Smooth muscle cell (in vitro differentiated cells): ENCODE measurements around the gene FBXO8. TPM values are rescaled to one million over a fixed set of nuclear protein-coding genes. Genes with fewer than 3 reads are reported as not detected.
A peak's percentile ranks its signal among the peaks of the same experiment; 100 is the strongest.

Experiments used
- DNase-seq: peaks from one replicate; lab custom pipeline; 2025; ENCODE audit not compliant: unreplicated experiment; lab: John Stamatoyannopoulos, UW
- H2AFZ ChIP-seq: fragments of 200-600 bp; sonication (generic); 2 replicates; pipeline ENCODE4 v1.6.0; 2016; ENCODE audit warnings: antibody characterized with exemption, low read depth, mild to moderate bottlenecking
- H3F3A ChIP-seq: fragments of 200-600 bp; sonication (generic); 2 replicates; pipeline ENCODE4 v1.6.0; 2017; ENCODE audit warnings: antibody characterized with exemption, low read depth
- H3K27ac ChIP-seq: fragments of 200-600 bp; sonication (generic); 2 replicates; pipeline ENCODE4 v1.5.1; 2016; ENCODE audit warnings: low read depth, mild to moderate bottlenecking
- H3K27me3 ChIP-seq: fragments of 200-600 bp; sonication (generic); 2 replicates; pipeline ENCODE4 v1.6.1; 2016; ENCODE audit warnings: low read depth, mild to moderate bottlenecking
- H3K36me3 ChIP-seq: fragments of 200-600 bp; sonication (generic); 2 replicates; pipeline ENCODE4 v1.5.1; 2016; ENCODE audit warnings: low read depth
- H3K4me1 ChIP-seq: fragments of 200-600 bp; sonication (generic); 2 replicates; pipeline ENCODE4 v1.5.1; 2016; ENCODE audit warnings: low read depth
- H3K4me2 ChIP-seq: fragments of 200-600 bp; sonication (generic); 2 replicates; pipeline ENCODE4 v1.6.0; 2016; ENCODE audit warnings: mild to moderate bottlenecking
- H3K4me3 ChIP-seq: fragments of 200-600 bp; sonication (generic); 2 replicates; pipeline ENCODE4 v1.5.1; 2016; ENCODE audit warnings: mild to moderate bottlenecking
- H3K79me2 ChIP-seq: fragments of 200-600 bp; sonication (generic); 2 replicates; pipeline ENCODE4 v1.6.0; 2016; ENCODE audit warnings: low read depth, mild to moderate bottlenecking
- H3K9ac ChIP-seq: fragments of 200-600 bp; sonication (generic); 2 replicates; pipeline ENCODE4 v1.6.0; 2016; ENCODE audit warnings: low read depth
- H3K9me3 ChIP-seq: fragments of 200-600 bp; sonication (generic); replicated peaks from 2 replicates; pipeline ENCODE4 v1.5.1; 2016; ENCODE audit warnings: low read depth
- H4K20me1 ChIP-seq: fragments of 200-600 bp; sonication (generic); 2 replicates; pipeline ENCODE4 v1.6.0; 2016; ENCODE audit warnings: low read depth
- WGBS: methylation state at CpG from one replicate; pipeline ENCODE4 v1.1.7; 2016; ENCODE audit warnings: low lambda C conversion rate; 5-methylcytosine and 5-hydroxymethylcytosine counted together
- polyA plus RNA-seq: library from polyadenylated mRNA; unstranded; fragments of >200 nt; fragmentation: Nextera tagmentation; extraction: Ambion mirVana; gene quantifications from 2 replicates; pipeline ENCODE4 v1.2.1, GENCODE V29; 2016
- total RNA-seq: library from RNA; depleted of rRNA; stranded (reverse); fragments of >200 nt; gene quantifications from 2 replicates; pipeline ENCODE4 v1.2.3, GENCODE V29; 2014
- TF ChIP-seq, protein P1 (sequence below): fragments of 200-600 bp; sonication (generic); IDR thresholded peaks from 2 replicates; pipeline ENCODE4 v1.5.1; 2017; ENCODE audit warnings: borderline replicate concordance, mild to moderate bottlenecking, antibody characterized with exemption; ENCODE audit not compliant: insufficient read depth, poor library complexity, severe bottlenecking

The FBXO8 gene
- total and polyA plus RNA-seq, 2 experiments from 2014 or later: 34.2 to 54.3 TPM

DNA sequence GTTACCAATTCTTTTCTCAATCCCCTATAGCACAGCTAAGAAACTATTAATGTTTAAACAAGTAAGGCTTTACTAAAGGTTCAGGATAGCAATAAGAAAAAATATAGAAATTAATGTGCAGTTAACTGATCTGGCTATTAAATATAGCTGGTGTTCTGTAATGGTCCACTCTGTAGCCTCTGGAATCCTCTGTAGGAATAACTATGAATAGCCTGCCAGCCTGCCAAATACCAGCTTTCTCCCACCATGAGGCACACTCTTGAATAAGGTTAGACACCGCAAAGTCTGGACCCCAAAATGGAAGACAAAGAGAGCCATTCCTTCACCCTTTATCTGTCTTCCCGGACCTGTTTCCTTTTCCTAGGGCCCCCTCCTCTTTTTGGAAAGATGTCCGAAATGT is 30.8 kb upstream of the FBXO8 start:
- no peak for DNase-seq
- no peak overlapping the region for H2AFZ ChIP-seq
- 96% methylated on average over 3 of the region's 3 CpGs for WGBS
- no peaks in the 10 kb centered on the region for H3K79me2 ChIP-seq
- H3K9ac ChIP-seq: no peak overlapping the region
- peak overlapping the region; percentile 80 for H3K27ac ChIP-seq
- H3F3A ChIP-seq: peaks cover 9% of the 10 kb centered on the region
- no peaks in the 10 kb centered on the region for H3K9me3 ChIP-seq
- no peak overlapping the region for H3K4me3 ChIP-seq
- H4K20me1 ChIP-seq: no peaks in the 10 kb centered on the region
- no peaks in the 10 kb centered on the region for H3K36me3 ChIP-seq
- TF ChIP-seq, protein P1, sequence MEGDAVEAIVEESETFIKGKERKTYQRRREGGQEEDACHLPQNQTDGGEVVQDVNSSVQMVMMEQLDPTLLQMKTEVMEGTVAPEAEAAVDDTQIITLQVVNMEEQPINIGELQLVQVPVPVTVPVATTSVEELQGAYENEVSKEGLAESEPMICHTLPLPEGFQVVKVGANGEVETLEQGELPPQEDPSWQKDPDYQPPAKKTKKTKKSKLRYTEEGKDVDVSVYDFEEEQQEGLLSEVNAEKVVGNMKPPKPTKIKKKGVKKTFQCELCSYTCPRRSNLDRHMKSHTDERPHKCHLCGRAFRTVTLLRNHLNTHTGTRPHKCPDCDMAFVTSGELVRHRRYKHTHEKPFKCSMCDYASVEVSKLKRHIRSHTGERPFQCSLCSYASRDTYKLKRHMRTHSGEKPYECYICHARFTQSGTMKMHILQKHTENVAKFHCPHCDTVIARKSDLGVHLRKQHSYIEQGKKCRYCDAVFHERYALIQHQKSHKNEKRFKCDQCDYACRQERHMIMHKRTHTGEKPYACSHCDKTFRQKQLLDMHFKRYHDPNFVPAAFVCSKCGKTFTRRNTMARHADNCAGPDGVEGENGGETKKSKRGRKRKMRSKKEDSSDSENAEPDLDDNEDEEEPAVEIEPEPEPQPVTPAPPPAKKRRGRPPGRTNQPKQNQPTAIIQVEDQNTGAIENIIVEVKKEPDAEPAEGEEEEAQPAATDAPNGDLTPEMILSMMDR: no peak
- no peaks in the 10 kb centered on the region for H3K27me3 ChIP-seq
- peaks cover 12% of the 10 kb centered on the region for H3K4me1 ChIP-seq
- no peak overlapping the region for H3K4me2 ChIP-seq

- WGBS: 98% methylated on average over 3 of the region's 3 CpGs
- H3K36me3 ChIP-seq: peaks cover under 1% of the 10 kb centered on the region
- no peaks in the 10 kb centered on the region for H3K27me3 ChIP-seq
- H3F3A ChIP-seq: peaks cover 9% of the 10 kb centered on the region
- no peak overlapping the region for H3K9ac ChIP-seq
- H3K9me3 ChIP-seq: no peaks in the 10 kb centered on the region
- DNase-seq: no peak
- peaks cover 12% of the 10 kb centered on the region for H3K4me1 ChIP-seq
- H3K4me3 ChIP-seq: no peak overlapping the region
- no peak overlapping the region for H2AFZ ChIP-seq
- H3K4me2 ChIP-seq: no peak overlapping the region
- H4K20me1 ChIP-seq: no peaks in the 10 kb centered on the region
- H3K79me2 ChIP-seq: no peaks in the 10 kb centered on the region
- no peak overlapping the region for H3K27ac ChIP-seq
- TF ChIP-seq, protein P1: no peak
Measured at GRCh38 chr4:174312993-174313392, 29.5 kb upstream of the FBXO8 start.

GRCh38 chr4:174307694-174308093 is 24.2 kb upstream of the FBXO8 start:
- Histone ChIP-seq H3K9me3 (no peaks in the 10 kb centered on the region), H3K27ac (no peak overlapping the region), H3K4me3 (no peak overlapping the region), H3K4me2 (no peak overlapping the region), H3K79me2 (no peaks in the 10 kb centered on the region), H2AFZ (no peak overlapping the region), H3F3A (no peaks in the 10 kb centered on the region), H3K36me3 (peaks cover 20% of the 10 kb centered on the region), H4K20me1 (no peaks in the 10 kb centered on the region), H3K27me3 (no peaks in the 10 kb centered on the region), H3K9ac (no peak overlapping the region), H3K4me1 (no peaks in the 10 kb centered on the region)
- WGBS: 97% methylated on average over 4 of the region's 4 CpGs
- DNase-seq: no peak
- TF ChIP-seq, protein P1: no peak

- H3K4me3 ChIP-seq: no peak overlapping the region
- no peak overlapping the region for H3K4me2 ChIP-seq
- H3K27me3 ChIP-seq: no peaks in the 10 kb centered on the region
- H3K79me2 ChIP-seq: no peaks in the 10 kb centered on the region
- H3K27ac ChIP-seq: no peak overlapping the region
- TF ChIP-seq, protein P1: no peak
- peaks cover 20% of the 10 kb centered on the region for H3K36me3 ChIP-seq
- DNase-seq: no peak
- no peak overlapping the region for H2AFZ ChIP-seq
- H3F3A ChIP-seq: no peaks in the 10 kb centered on the region
- no peaks in the 10 kb centered on the region for H3K4me1 ChIP-seq
- no peak overlapping the region for H3K9ac ChIP-seq
- H4K20me1 ChIP-seq: no peaks in the 10 kb centered on the region
- H3K9me3 ChIP-seq: no peaks in the 10 kb centered on the region
- 98% methylated on average over 3 of the region's 3 CpGs for WGBS
Measured at GRCh38 chr4:174305961-174306360, 22.5 kb upstream of the FBXO8 start.
